ENCODE measurements around the gene CACNA1C. TPM values are rescaled to one million over a fixed set of nuclear protein-coding genes. Genes with fewer than 3 reads are reported as not detected.
A peak's percentile ranks its signal among the peaks of the same experiment; 100 is the strongest.

Gene CACNA1C
- total RNA-seq, 4 donors from 2014 or later = 2.0 to 4.2 (median 2.5) TPM

- DNase-seq = no peak
- intact Hi-C loops (cut with DNase I) = no loop called here
- H3K4me1 ChIP-seq = peaks cover 0 to 12% of the 10 kb centered on the region in 2 donors
- no peaks in the 10 kb centered on the region for H3K27me3 ChIP-seq
- TF ChIP-seq POLR2A (IDR thresholded peaks at IDR 0.05) = no peak
- no peak for TF ChIP-seq CTCF (IDR thresholded peaks at IDR 0.05)
- H3K27ac ChIP-seq = no peak overlapping the region
- no peaks in the 10 kb centered on the region for H3K9me3 ChIP-seq
- 90 to 92% methylated on average over 5 of the region's 5 CpGs for WGBS, 2 donors
- H3K36me3 ChIP-seq = no peaks in the 10 kb centered on the region
- H3K4me3 ChIP-seq (replicated peaks in 1 of 3) = no peak overlapping the region
Measured at GRCh38 chr12:2156333-2156732, 103.5 kb downstream of the CACNA1C start.

- Histone ChIP-seq H3K9me3 (no peaks in the 10 kb centered on the region), H3K27ac (no peak overlapping the region), H3K27me3 (no peaks in the 10 kb centered on the region), H3K4me3 (replicated peaks in 1 of 3) (no peak overlapping the region), H3K36me3 (no peaks in the 10 kb centered on the region), H3K4me1 (peaks cover 0 to 4% of the 10 kb centered on the region in 2 donors)
- no peak for TF ChIP-seq CTCF (IDR thresholded peaks at IDR 0.05)
- intact Hi-C loops (cut with DNase I) = no loop called here
- no peak for DNase-seq
- WGBS, 2 donors = 77 to 80% methylated on average over 7 of the region's 7 CpGs
Measured at GRCh38 chr12:2160043-2160442, 107.3 kb downstream of the CACNA1C start.

- intact Hi-C loops (cut with DNase I) = no loop called here
- TF ChIP-seq POLR2A (IDR thresholded peaks at IDR 0.05) = no peak
- TF ChIP-seq CTCF (IDR thresholded peaks at IDR 0.05) = no peak
- H3K4me1 ChIP-seq = peaks cover 0 to 4% of the 10 kb centered on the region in 2 donors
- DNase-seq = peak; percentile 36 to 39
- peak overlapping the region in 1 of 3 donors; percentile 14 for H3K27ac ChIP-seq
- H3K27me3 ChIP-seq = no peaks in the 10 kb centered on the region
- H3K9me3 ChIP-seq = no peaks in the 10 kb centered on the region
- H3K4me3 ChIP-seq (replicated peaks in 1 of 3) = no peak overlapping the region
- no peaks in the 10 kb centered on the region for H3K36me3 ChIP-seq
- WGBS, 2 donors = 49 to 67% methylated on average over 10 of the region's 10 CpGs
Measured at GRCh38 chr12:2161473-2161872, 108.7 kb downstream of the CACNA1C start.

GRCh38 chr12:2163177-2163941 is 110.6 kb downstream of the CACNA1C start:
- intact Hi-C loops (cut with DNase I) = no loop called here
- no peak overlapping the region for H3K4me3 ChIP-seq (replicated peaks in 1 of 3)

More at GRCh38 chr12:2163177-2163941, 110.6 kb downstream of the CACNA1C start:
- Histone ChIP-seq H3K27ac (peak overlapping the region in 1 of 3 donors; percentile 36), H3K4me1 (peaks cover 0 to 4% of the 10 kb centered on the region in 2 donors), H3K9me3 (no peaks in the 10 kb centered on the region), H3K27me3 (no peaks in the 10 kb centered on the region), H3K36me3 (no peaks in the 10 kb centered on the region)
- TF ChIP-seq POLR2A (IDR thresholded peaks at IDR 0.05) = no peak
- TF ChIP-seq CTCF (IDR thresholded peaks at IDR 0.05) = no peak
- WGBS, 2 donors = 78 to 82% methylated on average over 17 of the region's 17 CpGs
- DNase-seq = peak; percentile 35 to 39
